Vagina (tissue), 2 donors: Measurements from ENCODE around the gene VPS41. TPM values are rescaled to one million over a fixed set of nuclear protein-coding genes. Genes with fewer than 3 reads are reported as not detected.

Experiments used
- DNase-seq, 2 donors: peaks; one replicate each; pipeline ENCODE4 v3.0.0-alpha.2; 2017; ENCODE audit errors: extremely low spot score in 2 of 2
- H3K27ac ChIP-seq: fragments of 200-600 bp; sonication (generic); one replicate; pipeline ENCODE4 v1.5.1; 2019
- H3K27me3 ChIP-seq: fragments of 200-600 bp; sonication (generic); one replicate; pipeline ENCODE4 v1.5.1; 2019
- H3K36me3 ChIP-seq, 2 donors: fragments of 200-600 bp; sonication (generic); one replicate each; pipeline ENCODE4 v1.5.1; 2017 to 2019
- H3K4me1 ChIP-seq: fragments of 200-600 bp; sonication (generic); one replicate; pipeline ENCODE4 v1.5.1; 2019
- H3K4me3 ChIP-seq, 2 donors: fragments of 200-600 bp; sonication (generic); 1 replicate in 1 of 2; 2 replicates in 1 of 2; pipeline ENCODE4 v1.5.1; 2016 to 2019
- H3K9me3 ChIP-seq: fragments of 200-600 bp; sonication (generic); one replicate; pipeline ENCODE4 v1.5.1; 2019
- CTCF ChIP-seq, 3 experiments: fragments of 450-650 bp in 2 of 3; fragments of 200-600 bp in 1 of 3; sonication (generic) in 1 of 3; IDR thresholded peaks; one replicate each; pipeline ENCODE4 v1.5.1; 2017 to 2019; ENCODE audit warnings: antibody characterized with exemption in 3 of 3, mild to moderate bottlenecking in 2 of 3, moderate library complexity in 2 of 3
- POLR2A ChIP-seq, 2 donors: fragments of 450-650 bp; IDR thresholded peaks; one replicate each; pipeline ENCODE4 v1.6.1; 2017; ENCODE audit warnings: antibody characterized with exemption in 2 of 2, mild to moderate bottlenecking in 2 of 2, moderate library complexity in 2 of 2
- POLR2AphosphoS5 ChIP-seq, 2 donors: sonication (generic); formaldehyde crosslinking; IDR thresholded peaks; one replicate each; pipeline ENCODE4 v1.9.0; 2017; ENCODE audit warnings: antibody characterized with exemption in 2 of 2, mild to moderate bottlenecking in 2 of 2, low read depth in 1 of 2; ENCODE audit not compliant: insufficient read depth in 1 of 2
- intact Hi-C: fragments of 100-400 bp; cut with DNase I; formaldehyde crosslinking; loops from one replicate; pipeline ENCODE4 v1.15.1; 2023
- total RNA-seq: library from RNA; depleted of rRNA; stranded (reverse); fragments of >200 nt; gene quantifications from one replicate; pipeline ENCODE4 v1.2.3, GENCODE V29; 2016

Gene VPS41
- total RNA-seq, 1 donor from 2014 or later: 46.7 TPM

- H3K36me3 ChIP-seq: no peaks in the 10 kb centered on the region
- H3K27me3 ChIP-seq: no peaks in the 10 kb centered on the region
- TF ChIP-seq POLR2A (IDR thresholded peaks at IDR 0.05): no peak
- no peak for TF ChIP-seq CTCF (IDR thresholded peaks at IDR 0.05)
- no peak for TF ChIP-seq POLR2AphosphoS5 (IDR thresholded peaks at IDR 0.05; ENCODE audit: insufficient read depth in 1 of 2, low read depth in 1 of 2)
- intact Hi-C loops: no loop called here
- no peak for DNase-seq
- no peak overlapping the region for H3K27ac ChIP-seq
- H3K4me1 ChIP-seq: no peaks in the 10 kb centered on the region
- no peaks in the 10 kb centered on the region for H3K9me3 ChIP-seq
- H3K4me3 ChIP-seq: no peak overlapping the region
Observed at GRCh38 chr7:38699471-38699870, 209.5 kb downstream of the VPS41 start.

DNA sequence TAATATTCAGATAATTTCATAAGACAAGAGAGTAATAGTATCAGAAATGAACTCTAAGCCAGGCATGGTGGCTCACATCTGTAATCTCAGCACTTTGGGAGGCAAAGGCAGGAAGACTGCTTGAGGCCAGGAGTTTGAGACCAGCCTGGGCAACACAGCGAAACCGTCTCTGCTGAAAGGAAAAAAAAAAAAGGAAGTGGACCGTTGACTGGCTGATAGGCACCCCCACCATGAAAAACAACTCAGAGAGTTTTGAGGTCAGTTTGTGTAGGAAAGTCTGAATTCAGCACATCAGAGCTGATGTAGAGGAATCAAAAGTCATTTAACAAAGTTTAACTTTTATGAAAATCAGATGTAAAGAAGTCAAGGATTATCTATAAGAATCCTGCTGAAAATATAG, 214.7 kb downstream of the VPS41 start:
- intact Hi-C loops: no loop called here
- H3K27ac ChIP-seq: no peak overlapping the region
- no peak overlapping the region for H3K4me3 ChIP-seq
- H3K27me3 ChIP-seq: no peaks in the 10 kb centered on the region
- no peaks in the 10 kb centered on the region for H3K36me3 ChIP-seq
- no peak for TF ChIP-seq POLR2A (IDR thresholded peaks at IDR 0.05)
- no peaks in the 10 kb centered on the region for H3K9me3 ChIP-seq
- no peaks in the 10 kb centered on the region for H3K4me1 ChIP-seq
- no peak for DNase-seq

GRCh38 chr7:38686888-38687287, 222.1 kb downstream of the VPS41 start:
- DNase-seq: no peak
- no peaks in the 10 kb centered on the region for H3K27me3 ChIP-seq
- no peak overlapping the region for H3K4me3 ChIP-seq
- no peaks in the 10 kb centered on the region for H3K36me3 ChIP-seq
- intact Hi-C loops: no loop called here
- no peaks in the 10 kb centered on the region for H3K9me3 ChIP-seq
- TF ChIP-seq POLR2AphosphoS5 (IDR thresholded peaks at IDR 0.05; ENCODE audit: insufficient read depth in 1 of 2, low read depth in 1 of 2) (no peak), POLR2A (IDR thresholded peaks at IDR 0.05) (no peak), CTCF (IDR thresholded peaks at IDR 0.05) (no peak)
- no peaks in the 10 kb centered on the region for H3K4me1 ChIP-seq
- no peak overlapping the region for H3K27ac ChIP-seq

GRCh38 chr7:38685851-38686250, 223.1 kb downstream of the VPS41 start:
- DNase-seq: no peak
- TF ChIP-seq POLR2A (IDR thresholded peaks at IDR 0.05) (no peak), POLR2AphosphoS5 (IDR thresholded peaks at IDR 0.05; ENCODE audit: insufficient read depth in 1 of 2, low read depth in 1 of 2) (no peak), CTCF (IDR thresholded peaks at IDR 0.05) (no peak)
- Histone ChIP-seq H3K27me3 (no peaks in the 10 kb centered on the region), H3K9me3 (no peaks in the 10 kb centered on the region), H3K4me3 (no peak overlapping the region), H3K27ac (no peak overlapping the region), H3K36me3 (no peaks in the 10 kb centered on the region), H3K4me1 (no peaks in the 10 kb centered on the region)
- intact Hi-C loops: no loop called here

GRCh38 chr7:38682606-38683005, 226.4 kb downstream of the VPS41 start:
- TF ChIP-seq POLR2AphosphoS5 (IDR thresholded peaks at IDR 0.05; ENCODE audit: insufficient read depth in 1 of 2, low read depth in 1 of 2) (no peak), CTCF (IDR thresholded peaks at IDR 0.05) (no peak), POLR2A (IDR thresholded peaks at IDR 0.05) (no peak)
- no peak overlapping the region for H3K4me3 ChIP-seq
- no peak overlapping the region for H3K27ac ChIP-seq
- H3K4me1 ChIP-seq: no peaks in the 10 kb centered on the region
- H3K9me3 ChIP-seq: no peaks in the 10 kb centered on the region
- no peaks in the 10 kb centered on the region for H3K27me3 ChIP-seq
- DNase-seq: no peak
- intact Hi-C loops: no loop called here
- no peaks in the 10 kb centered on the region for H3K36me3 ChIP-seq

GRCh38 chr7:38681882-38682281, 227.1 kb downstream of the VPS41 start:
- TF ChIP-seq POLR2AphosphoS5 (IDR thresholded peaks at IDR 0.05; ENCODE audit: insufficient read depth in 1 of 2, low read depth in 1 of 2): no peak
- TF ChIP-seq POLR2A (IDR thresholded peaks at IDR 0.05): no peak
- no peak for TF ChIP-seq CTCF (IDR thresholded peaks at IDR 0.05)

More at GRCh38 chr7:38681882-38682281, 227.1 kb downstream of the VPS41 start:
- no peak overlapping the region for H3K27ac ChIP-seq
- no peaks in the 10 kb centered on the region for H3K36me3 ChIP-seq
- no peak overlapping the region for H3K4me3 ChIP-seq
- intact Hi-C loops: no loop called here
- H3K27me3 ChIP-seq: no peaks in the 10 kb centered on the region
- no peaks in the 10 kb centered on the region for H3K9me3 ChIP-seq
- H3K4me1 ChIP-seq: no peaks in the 10 kb centered on the region
- no peak for DNase-seq
